ENCODE data around the gene CXorf58. TPM values are rescaled to one million over a fixed set of nuclear protein-coding genes. Genes with fewer than 3 reads are reported as not detected.
"Not testable (repeated sequence)": the region's sequence is repeated elsewhere in the genome, so short reads cannot be mapped to it uniquely, and the experiment has no call there.

The CXorf58 gene
- total RNA-seq (1 to 10 TPM; 2.6 to 6.5 TPM), polyA plus RNA-seq (ENCODE audit: insufficient read depth, low read depth, low replicate concordance) (5.7 TPM)
- long read RNA-seq, donor 1 = 0 reads
- long read RNA-seq, donor 2 = 0 reads

DNA sequence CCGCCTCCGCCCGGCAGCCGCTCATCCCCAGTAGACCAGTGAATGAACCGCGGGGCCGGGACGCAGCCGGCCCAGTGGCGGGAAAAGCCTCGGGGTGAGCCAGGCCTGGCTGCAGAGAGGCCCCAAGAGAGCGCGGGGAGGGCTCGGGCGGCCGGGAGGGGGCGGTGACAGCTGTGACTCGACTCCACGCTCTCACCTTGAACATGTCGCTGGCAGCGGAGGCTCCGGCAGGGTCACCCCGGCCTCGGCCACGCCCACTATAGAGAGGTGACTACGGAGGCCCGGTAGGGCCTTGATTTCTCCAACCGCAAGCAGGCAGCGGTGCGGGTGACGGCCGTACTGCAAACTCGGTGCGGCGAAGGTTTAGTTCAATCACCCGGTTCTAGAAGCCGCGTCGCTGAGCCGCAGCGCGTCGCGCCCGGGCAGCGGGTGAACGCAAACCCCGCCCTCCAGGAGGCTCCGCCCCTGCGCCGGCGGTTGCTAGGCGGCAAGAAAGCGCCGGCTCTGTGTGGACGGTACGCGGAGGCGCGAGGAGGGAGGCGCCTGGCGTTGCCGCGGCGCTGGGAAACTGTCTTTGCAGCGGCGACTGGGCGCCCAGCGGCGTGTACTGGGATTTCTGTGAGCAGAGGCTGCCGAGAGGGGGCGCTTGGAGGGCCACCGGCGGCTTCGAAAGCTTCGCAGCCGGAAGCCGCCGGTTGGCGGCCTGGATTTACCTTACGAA is at the start of gene CXorf58, which contains the start of gene APOO:
Gene CXorf58, plus strand, starts transcription at position 509 of the 721 bp plus-strand sequence. CDS start 2,297 bp downstream, outside the sequence.
Gene APOO, minus strand, starts transcription at position 441 of the 721 bp plus-strand sequence. Its CDS starts 236 bp downstream, at position 205.
- intact Hi-C loops (cut with DNase I; ENCODE audit: low total_unique reads) = loop anchor here (10.0 kb wide), 1 partner anchor 123 kb away; the partner anchor contains the start of gene SAT1
- Histone ChIP-seq H3K4me1 (no peaks in the 10 kb centered on the region), H3K36me3 (ENCODE audit: low read depth, missing control alignments) (no peaks in the 10 kb centered on the region), H3K27me3 (no peaks in the 10 kb centered on the region), H3K9me3 (no peaks in the 10 kb centered on the region), H3K27ac (peak within 1 kb of the TSS; percentile 81 to 84), H3K4me3 (peak within 1 kb of the TSS; percentile 59 to 73)
- 1% methylated on average over 16 to 39 of the region's 81 CpGs for WGBS, 2 donors
- peak; percentile 93 for DNase-seq
- TF ChIP-seq POLR2A (IDR thresholded peaks at IDR 0.05) = no peak
- TF ChIP-seq, protein P1, sequence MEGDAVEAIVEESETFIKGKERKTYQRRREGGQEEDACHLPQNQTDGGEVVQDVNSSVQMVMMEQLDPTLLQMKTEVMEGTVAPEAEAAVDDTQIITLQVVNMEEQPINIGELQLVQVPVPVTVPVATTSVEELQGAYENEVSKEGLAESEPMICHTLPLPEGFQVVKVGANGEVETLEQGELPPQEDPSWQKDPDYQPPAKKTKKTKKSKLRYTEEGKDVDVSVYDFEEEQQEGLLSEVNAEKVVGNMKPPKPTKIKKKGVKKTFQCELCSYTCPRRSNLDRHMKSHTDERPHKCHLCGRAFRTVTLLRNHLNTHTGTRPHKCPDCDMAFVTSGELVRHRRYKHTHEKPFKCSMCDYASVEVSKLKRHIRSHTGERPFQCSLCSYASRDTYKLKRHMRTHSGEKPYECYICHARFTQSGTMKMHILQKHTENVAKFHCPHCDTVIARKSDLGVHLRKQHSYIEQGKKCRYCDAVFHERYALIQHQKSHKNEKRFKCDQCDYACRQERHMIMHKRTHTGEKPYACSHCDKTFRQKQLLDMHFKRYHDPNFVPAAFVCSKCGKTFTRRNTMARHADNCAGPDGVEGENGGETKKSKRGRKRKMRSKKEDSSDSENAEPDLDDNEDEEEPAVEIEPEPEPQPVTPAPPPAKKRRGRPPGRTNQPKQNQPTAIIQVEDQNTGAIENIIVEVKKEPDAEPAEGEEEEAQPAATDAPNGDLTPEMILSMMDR (IDR thresholded peaks at IDR 0.05) = peak; percentile 42 to 87 (median 81)

GRCh38 chrX:23859238-23859637 is 48.6 kb upstream of the CXorf58 start:
- WGBS, 2 donors = 100% methylated on average over 6 to 7 of the region's 7 CpGs
- H3K27ac ChIP-seq; H3K9me3 ChIP-seq; H3K4me3 ChIP-seq; DNase-seq; H3K27me3 ChIP-seq; H3K36me3 ChIP-seq (ENCODE audit: low read depth, missing control alignments); intact Hi-C loops (cut with DNase I; ENCODE audit: low total_unique reads); H3K4me1 ChIP-seq: not testable (repeated sequence)

GRCh38 chrX:23861215-23861896 is 46.5 kb upstream of the CXorf58 start:
- intact Hi-C loops (cut with DNase I; ENCODE audit: low total_unique reads) = no loop called here
- Histone ChIP-seq H3K9me3 (no peaks in the 10 kb centered on the region), H3K27ac (no peak overlapping the region), H3K36me3 (ENCODE audit: low read depth, missing control alignments) (no peaks in the 10 kb centered on the region), H3K4me3 (no peak overlapping the region), H3K4me1 (no peaks in the 10 kb centered on the region), H3K27me3 (no peaks in the 10 kb centered on the region)
- DNase-seq = no peak
- TF ChIP-seq, protein P1 (IDR thresholded peaks at IDR 0.05) = no peak
- TF ChIP-seq POLR2A (IDR thresholded peaks at IDR 0.05) = no peak
- 88 to 92% methylated on average over 5 to 6 of the region's 6 CpGs for whole genome bisulfite sequencing, 2 donors

DNA sequence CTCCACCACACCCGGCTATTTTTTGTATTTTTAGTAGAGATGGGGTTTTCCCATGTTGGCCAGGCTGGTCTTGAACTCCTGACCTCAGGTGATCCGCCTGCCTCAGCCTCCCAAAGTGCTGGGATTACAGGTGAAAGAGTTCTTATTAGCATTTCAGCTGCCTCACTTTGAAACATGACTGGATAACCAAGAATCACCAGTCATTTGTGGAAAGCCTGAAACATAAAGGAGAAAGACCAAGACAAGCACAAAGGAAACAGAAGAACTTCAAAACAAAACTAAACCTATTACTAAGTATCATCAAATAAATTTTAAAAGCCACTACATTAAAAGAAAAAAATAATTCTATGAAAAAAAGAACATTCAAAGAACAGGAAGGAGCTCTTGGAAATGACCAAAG is 45.9 kb upstream of the CXorf58 start:
- H3K27ac ChIP-seq; H3K4me3 ChIP-seq; intact Hi-C loops (cut with DNase I; ENCODE audit: low total_unique reads); H3K4me1 ChIP-seq; H3K9me3 ChIP-seq; H3K27me3 ChIP-seq; H3K36me3 ChIP-seq (ENCODE audit: low read depth, missing control alignments); DNase-seq: not testable (repeated sequence)
- WGBS, 2 donors = 93 to 100% methylated on average over 2 of the region's 2 CpGs

GRCh38 chrX:23864742-23865326 is 43.0 kb upstream of the CXorf58 start:
- Histone ChIP-seq H3K36me3 (ENCODE audit: low read depth, missing control alignments) (no peaks in the 10 kb centered on the region), H3K9me3 (no peaks in the 10 kb centered on the region), H3K27ac (no peak overlapping the region), H3K27me3 (no peaks in the 10 kb centered on the region), H3K4me1 (no peaks in the 10 kb centered on the region), H3K4me3 (no peak overlapping the region)
- TF ChIP-seq, protein P1 (IDR thresholded peaks at IDR 0.05) = no peak
- TF ChIP-seq POLR2A (IDR thresholded peaks at IDR 0.05) = no peak
- intact Hi-C loops (cut with DNase I; ENCODE audit: low total_unique reads) = no loop called here
- DNase-seq = no peak
- WGBS, 2 donors = 84 to 100% methylated on average over 1 to 4 of the region's 5 CpGs

Data from testis (tissue), 5 donors.